GM12878 (cell line): ENCODE data around the gene RCCD1. TPM values are rescaled to one million over a fixed set of nuclear protein-coding genes. Genes with fewer than 3 reads are reported as not detected.
A peak's percentile ranks its signal among the peaks of the same experiment; 100 is the strongest.

ENCODE experiments used
- ATAC-seq: fragments of 200-7000 bp; cut with Tn5 transposase; 3 replicates; pipeline ENCODE4 v1.9.1; 2020; ENCODE audit warnings: mild to moderate bottlenecking, moderate library complexity
- BruUV-seq: library from RNA; stranded (reverse); fragments of 400-500 nt; replicated peaks from 2 replicates; lab custom pipeline; 2021; lab: Mats Ljungman, UMichigan
- CTCF ChIA-PET: fragments of 300-600 bp; sonication (Branson Sonifier 250); formaldehyde crosslinking; extraction: SDS; loops from one replicate; lab custom pipeline; 2021; ENCODE audit warnings: inconsistent platforms; lab: Yijun Ruan, JAX
- POLR2A ChIA-PET: fragments of 350-600 bp; formaldehyde crosslinking; extraction: SDS; loops from one replicate; lab custom pipeline; 2021; ENCODE audit warnings: inconsistent platforms; lab: Charles Lee
- RAD21 ChIA-PET: fragments of 300-600 bp; sonication (Branson Sonifier 250); formaldehyde crosslinking; loops from one replicate; lab custom pipeline; 2023; ENCODE audit warnings: antibody characterized with exemption; ENCODE audit not compliant: unreplicated experiment; lab: Charles Lee
- SMC1A ChIA-PET: fragments of 300-600 bp; sonication (Branson Sonifier 250); formaldehyde crosslinking; loops from one replicate; lab custom pipeline; 2023; ENCODE audit not compliant: unreplicated experiment, uncharacterized antibody; lab: Charles Lee
- DNase-seq: peaks from one replicate; pipeline ENCODE4 v3.0.0-alpha.2; 2011; ENCODE audit warnings: low read depth, low spot score
- FAIRE-seq: peaks from 3 replicates; lab custom pipeline; 2011; peaks lifted over from hg19 to GRCh38; lab: Jason Lieb, UNC
- H2AFZ ChIP-seq: 2 replicates; pipeline ENCODE4 v1.6.0; 2011; ENCODE audit warnings: low read depth, low read length, control low read depth; ENCODE audit not compliant: control insufficient read depth
- H3K27ac ChIP-seq: 2 replicates; pipeline ENCODE4 v1.5.1; 2011; ENCODE audit warnings: control low read depth; ENCODE audit not compliant: control insufficient read depth, insufficient read depth
- H3K27me3 ChIP-seq, 2 experiments: replicated peaks in 1 of 2; 2 replicates each; pipeline versions ENCODE4 v1.6.0 to v1.6.1; 2011; ENCODE audit warnings: low read length in 1 of 2; ENCODE audit not compliant: control insufficient read depth in 2 of 2, insufficient read depth in 2 of 2
- H3K36me3 ChIP-seq, 2 experiments: 2 replicates each; pipeline ENCODE4 v1.5.1; 2011; ENCODE audit warnings: low read length in 1 of 2; ENCODE audit not compliant: control insufficient read depth in 2 of 2, insufficient read depth in 2 of 2
- H3K4me1 ChIP-seq: 2 replicates; pipeline ENCODE4 v1.6.1; 2011; ENCODE audit warnings: mild to moderate bottlenecking, low read length, moderate library complexity, mixed read lengths; ENCODE audit not compliant: control insufficient read depth, insufficient read depth
- H3K4me2 ChIP-seq: 2 replicates; pipeline ENCODE4 v1.6.0; 2011; ENCODE audit warnings: control low read depth; ENCODE audit not compliant: control insufficient read depth, insufficient read depth
- H3K4me3 ChIP-seq: fragments of 200-600 bp; sonication (generic); 2 replicates; pipeline ENCODE4 v1.5.1; 2016
- H3K79me2 ChIP-seq: 2 replicates; pipeline ENCODE4 v1.6.0; 2011; ENCODE audit warnings: low read length; ENCODE audit not compliant: control insufficient read depth, insufficient read depth
- H3K9ac ChIP-seq: 2 replicates; pipeline ENCODE4 v1.8.0; 2011; ENCODE audit warnings: low read length, control low read depth, mixed read lengths; ENCODE audit not compliant: control insufficient read depth, insufficient read depth
- H3K9me3 ChIP-seq: replicated peaks from 3 replicates; pipeline ENCODE4 v1.5.1; 2011; ENCODE audit warnings: mild to moderate bottlenecking, low read length; ENCODE audit not compliant: control insufficient read depth, insufficient read depth
- H4K20me1 ChIP-seq: 2 replicates; pipeline ENCODE4 v1.6.0; 2011; ENCODE audit not compliant: control insufficient read depth, insufficient read depth
- BACH1 ChIP-seq: fragments of 450-650 bp; IDR thresholded peaks from 2 replicates; pipeline ENCODE4 v1.6.1; 2017; ENCODE audit warnings: mild to moderate bottlenecking, borderline replicate concordance
- CHD2 ChIP-seq: IDR thresholded peaks from 2 replicates; pipeline ENCODE4 v1.6.1; 2011; ENCODE audit warnings: low read depth, low read length, improper control_type of control experiment, borderline replicate concordance
- EGR1 ChIP-seq, 2 experiments: IDR thresholded peaks; 1 replicate in 1 of 2; 2 replicates in 1 of 2; pipeline ENCODE4 v1.6.1; 2011 to 2012; ENCODE audit warnings: low read depth in 2 of 2, low read length in 2 of 2, borderline replicate concordance in 1 of 2, mild to moderate bottlenecking in 1 of 2, moderate library complexity in 1 of 2
- FOS ChIP-seq: IDR thresholded peaks from 3 replicates; pipeline ENCODE4 v1.6.1; 2011; ENCODE audit warnings: borderline replicate concordance; ENCODE audit not compliant: insufficient read length; ENCODE audit errors: extremely low read depth
- HCFC1 ChIP-seq: fragments of 150-350 bp; IDR thresholded peaks from 2 replicates; pipeline ENCODE4 v1.6.1; 2014; ENCODE audit warnings: low read length
- KDM1A ChIP-seq: fragments of 200-600 bp; sonication (generic); IDR thresholded peaks from 2 replicates; pipeline ENCODE4 v1.6.1; 2016; ENCODE audit warnings: borderline replicate concordance
- RUNX3 ChIP-seq: IDR thresholded peaks from 2 replicates; pipeline ENCODE4 v1.6.1; 2012; ENCODE audit warnings: low read length, inconsistent platforms
- ZNF384 ChIP-seq: IDR thresholded peaks from 2 replicates; pipeline ENCODE4 v1.6.1; 2012; ENCODE audit warnings: low read depth, mild to moderate bottlenecking, low read length, improper control_type of control experiment, borderline replicate concordance
- WGBS: methylation state at CpG from one replicate; pipeline ENCODE4 v1.1.6; 2016; ENCODE audit warnings: low lambda C conversion rate; ENCODE audit not compliant: insufficient replicate concordance, insufficient coverage; ENCODE audit errors: missing lambda C conversion rate; 5-methylcytosine and 5-hydroxymethylcytosine counted together
- in situ Hi-C: fragments of 300-500 bp; cut with MboI; formaldehyde crosslinking; loops from 9 replicates; pipeline ENCODE4 v1.14.3; 2018; ENCODE audit warnings: mixed read lengths
- intact Hi-C: fragments of 100-400 bp; cut with micrococcal nuclease; formaldehyde crosslinking; loops from one replicate; pipeline ENCODE4 v1.14.2; 2022; ENCODE audit not compliant: unreplicated experiment
- polyA plus RNA-seq, 11 experiments: library from polyadenylated mRNA; depleted of rRNA in 4 of 11; unstranded in 6 of 11; stranded (reverse) in 5 of 11; fragments of >200 nt; fragmentation: Nextera tagmentation in 4 of 11; fragmentation: Illumina TruSeq in 1 of 11; extraction: Ambion mirVana in 4 of 11; extraction: Trizol in 1 of 11; gene quantifications; 1 replicate in 1 of 11; 2 replicates in 10 of 11; pipeline versions ENCODE4 v1.2.1 to v1.2.3, GENCODE V29; 2011 to 2016; ENCODE audit warnings: inconsistent platforms in 2 of 11, missing spikeins in 2 of 11, low read depth in 1 of 11
- total RNA-seq, 4 experiments: library from RNA; depleted of rRNA in 3 of 4; stranded (reverse); fragments of >200 nt in 3 of 4; fragmentation: Illumina TruSeq in 1 of 4; extraction: Trizol in 1 of 4; gene quantifications; 2 replicates each; pipeline versions ENCODE4 v1.2.1 to v1.2.3, GENCODE V29; 2013 to 2021
- TF ChIP-seq, protein P1 (sequence below): fragments of 450-650 bp; formaldehyde crosslinking; IDR thresholded peaks from 2 replicates; pipeline ENCODE4 v1.4.0; 2020; ENCODE audit warnings: mild to moderate bottlenecking, moderate library complexity

RCCD1 gene
- total and polyA plus RNA-seq, 10 of the 15 experiments (the other 5 are each of a cell fraction or from before 2014, with no cell fraction given): 5.2 to 30.4 (median 20.9) TPM

GRCh38 chr15:90989040-90989768 lies 34.5 kb downstream of the RCCD1 start:
- no peak for FAIRE-seq
- Histone ChIP-seq H3K4me3 (peak overlapping the region; percentile 58), H3K27ac (peak overlapping the region; percentile 47), H3K9ac (peak overlapping the region; percentile 29; the same call in 1 of the 2 replicates), H3K79me2 (peaks cover 97% of the 10 kb centered on the region), H3K9me3 (no peaks in the 10 kb centered on the region), H3K27me3 (no peaks in the 10 kb centered on the region), H3K4me2 (peak overlapping the region; percentile 91), H2AFZ (peak overlapping the region; percentile 6), H3K36me3 (peaks cover 0 to 5% of the 10 kb centered on the region in 2 experiments; a peak in 1 of 4 replicates), H3K4me1 (peaks cover 27% of the 10 kb centered on the region), H4K20me1 (no peaks in the 10 kb centered on the region)
- no peak for DNase-seq
- CTCF ChIA-PET: interaction anchor here (0.6 to 3.7 kb wide), 6 partner anchors 8 to 963 kb away, joined by 3 to 22 read pairs (median 6); partner anchors contain the start of genes RCCD1 and VPS33B
- 25% methylated on average over 7 of the region's 7 CpGs for WGBS
- RAD21 ChIA-PET: no interaction called here
- no TSS peak for BruUV-seq
- POLR2A ChIA-PET: interaction anchor here (0.6 to 4.5 kb wide), 5 partner anchors 13 to 1676 kb away, joined by 3 to 26 read pairs (median 4); partner anchors contain the start of gene RCCD1
- TF ChIP-seq, protein P1, sequence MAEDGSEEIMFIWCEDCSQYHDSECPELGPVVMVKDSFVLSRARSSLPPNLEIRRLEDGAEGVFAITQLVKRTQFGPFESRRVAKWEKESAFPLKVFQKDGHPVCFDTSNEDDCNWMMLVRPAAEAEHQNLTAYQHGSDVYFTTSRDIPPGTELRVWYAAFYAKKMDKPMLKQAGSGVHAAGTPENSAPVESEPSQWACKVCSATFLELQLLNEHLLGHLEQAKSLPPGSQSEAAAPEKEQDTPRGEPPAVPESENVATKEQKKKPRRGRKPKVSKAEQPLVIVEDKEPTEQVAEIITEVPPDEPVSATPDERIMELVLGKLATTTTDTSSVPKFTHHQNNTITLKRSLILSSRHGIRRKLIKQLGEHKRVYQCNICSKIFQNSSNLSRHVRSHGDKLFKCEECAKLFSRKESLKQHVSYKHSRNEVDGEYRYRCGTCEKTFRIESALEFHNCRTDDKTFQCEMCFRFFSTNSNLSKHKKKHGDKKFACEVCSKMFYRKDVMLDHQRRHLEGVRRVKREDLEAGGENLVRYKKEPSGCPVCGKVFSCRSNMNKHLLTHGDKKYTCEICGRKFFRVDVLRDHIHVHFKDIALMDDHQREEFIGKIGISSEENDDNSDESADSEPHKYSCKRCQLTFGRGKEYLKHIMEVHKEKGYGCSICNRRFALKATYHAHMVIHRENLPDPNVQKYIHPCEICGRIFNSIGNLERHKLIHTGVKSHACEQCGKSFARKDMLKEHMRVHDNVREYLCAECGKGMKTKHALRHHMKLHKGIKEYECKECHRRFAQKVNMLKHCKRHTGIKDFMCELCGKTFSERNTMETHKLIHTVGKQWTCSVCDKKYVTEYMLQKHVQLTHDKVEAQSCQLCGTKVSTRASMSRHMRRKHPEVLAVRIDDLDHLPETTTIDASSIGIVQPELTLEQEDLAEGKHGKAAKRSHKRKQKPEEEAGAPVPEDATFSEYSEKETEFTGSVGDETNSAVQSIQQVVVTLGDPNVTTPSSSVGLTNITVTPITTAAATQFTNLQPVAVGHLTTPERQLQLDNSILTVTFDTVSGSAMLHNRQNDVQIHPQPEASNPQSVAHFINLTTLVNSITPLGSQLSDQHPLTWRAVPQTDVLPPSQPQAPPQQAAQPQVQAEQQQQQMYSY (CRISPR knock-in tag): no peak
- TF ChIP-seq RUNX3 (0 out of 2 replicates have a peak, but pooled peaks have one; percentile 8), FOS (no peak), KDM1A (no peak), CHD2 (no peak), HCFC1 (no peak), EGR1 (IDR thresholded peaks at IDR 0.05; ENCODE audit: borderline replicate concordance in 1 of 2, low read depth in 2 of 2, low read length in 2 of 2) (no peak), ZNF384 (0 out of 2 replicates have a peak, but pooled peaks have one; percentile 2), BACH1 (no peak)
- peak; percentile 42 for ATAC-seq
- SMC1A ChIA-PET: interaction anchor here (1.6 to 2.3 kb wide), 2 partner anchors 9 to 44 kb away, joined by 7 read pairs; no protein-coding TSS in a partner anchor
- in situ Hi-C loops: loop anchor here (25.0 kb wide), 1 partner anchor 1998 kb away; no protein-coding TSS in a partner anchor
- intact Hi-C loops: loop anchor here (10.0 kb wide), 1 partner anchor 286 kb away; no protein-coding TSS in a partner anchor
